K562 (cell line): ENCODE measurements around the gene RRAS.

Experiments
- ATF7 ChIP-seq: fragments of 450-650 bp; IDR thresholded peaks from 2 replicates; pipeline ENCODE4 v1.7.1; 2014; ENCODE audit warnings: mild to moderate bottlenecking, moderate library complexity
- CHD1 ChIP-seq: fragments of 200-600 bp; sonication (generic); IDR thresholded peaks from one replicate; pipeline ENCODE4 v1.6.1; 2012; ENCODE audit warnings: mild to moderate bottlenecking, moderate library complexity, low read length, inconsistent platforms
- JUND ChIP-seq, 2 experiments: IDR thresholded peaks; 2 replicates in 1 of 2; 3 replicates in 1 of 2; pipeline ENCODE4 v1.6.1; 2011; ENCODE audit warnings: borderline replicate concordance in 2 of 2, low read depth in 2 of 2, low read length in 2 of 2, improper control_type of control experiment in 1 of 2, missing biosample characterization in 1 of 2, missing genetic modification characterization in 1 of 2, missing genetic modification reagents in 1 of 2
- KLF1 ChIP-seq: fragments of 450-650 bp; IDR thresholded peaks from 2 replicates; pipeline ENCODE4 v1.6.1; 2016; ENCODE audit warnings: missing genetic modification characterization, missing compliant biosample characterization
- NCOA1 ChIP-seq: fragments of 450-650 bp; IDR thresholded peaks from 2 replicates; pipeline ENCODE4 v1.6.1; 2016; ENCODE audit warnings: low read depth
- NR2C2 ChIP-seq, 2 experiments: fragments of 200-800 bp in 1 of 2; sonication (Bioruptor generic) in 1 of 2; sonication (generic) in 1 of 2; formaldehyde crosslinking in 1 of 2; IDR thresholded peaks; 2 replicates each; pipeline versions ENCODE4 v1.6.1 to v1.8.0; 2016 to 2022; ENCODE audit warnings: mild to moderate bottlenecking in 1 of 2, missing compliant biosample characterization in 1 of 2, missing genetic modification characterization in 1 of 2, missing genetic modification reagents in 1 of 2
- POLR2A ChIP-seq: fragments of 450-650 bp; conservative IDR thresholded peaks from 2 replicates; pipeline ENCODE4 v1.6.1; 2016
- RFX5 ChIP-seq: IDR thresholded peaks from 2 replicates; pipeline ENCODE4 v1.6.1; 2011; ENCODE audit warnings: low read depth, mild to moderate bottlenecking, improper control_type of control experiment, low read length
- STAT5B ChIP-seq: fragments of 250-450 bp; sonication (Bioruptor Pico); IDR thresholded peaks from 2 replicates; pipeline ENCODE4 v1.8.0; 2021; ENCODE audit warnings: mild to moderate bottlenecking, inconsistent platforms
- ZNF140 ChIP-seq: fragments of 250-450 bp; sonication (Bioruptor Pico); IDR thresholded peaks from 2 replicates; pipeline ENCODE4 v1.8.0; 2021; ENCODE audit warnings: moderate library complexity, mild to moderate bottlenecking, inconsistent platforms
- TF ChIP-seq, protein P1 (sequence below), 3 experiments: IDR thresholded peaks in 2 of 3; conservative IDR thresholded peaks in 1 of 3; 2 replicates each; pipeline ENCODE4 v1.5.1; 2011 to 2012; ENCODE audit warnings: low read length in 3 of 3, mild to moderate bottlenecking in 3 of 3, control low read depth in 2 of 3, improper control_type of control experiment in 1 of 3, inconsistent platforms in 1 of 3, low read depth in 1 of 3, mixed read lengths in 1 of 3, moderate library complexity in 1 of 3; ENCODE audit not compliant: insufficient read depth in 2 of 3
- TF ChIP-seq, protein P2 (sequence below): fragments of 250-450 bp; sonication (Bioruptor Pico); IDR thresholded peaks from 2 replicates; pipeline ENCODE4 v1.4.0; 2020; ENCODE audit warnings: borderline replicate concordance
- TF ChIP-seq, protein P3 (sequence below): fragments of 250-450 bp; sonication (Bioruptor Pico); IDR thresholded peaks from 2 replicates; pipeline ENCODE4 v1.8.0; 2021; ENCODE audit warnings: moderate library complexity, mild to moderate bottlenecking, inconsistent platforms
- TF ChIP-seq, protein P4 (sequence below): fragments of 450-650 bp; IDR thresholded peaks from 2 replicates; pipeline ENCODE4 v1.6.1; 2016; ENCODE audit warnings: mild to moderate bottlenecking

DNA sequence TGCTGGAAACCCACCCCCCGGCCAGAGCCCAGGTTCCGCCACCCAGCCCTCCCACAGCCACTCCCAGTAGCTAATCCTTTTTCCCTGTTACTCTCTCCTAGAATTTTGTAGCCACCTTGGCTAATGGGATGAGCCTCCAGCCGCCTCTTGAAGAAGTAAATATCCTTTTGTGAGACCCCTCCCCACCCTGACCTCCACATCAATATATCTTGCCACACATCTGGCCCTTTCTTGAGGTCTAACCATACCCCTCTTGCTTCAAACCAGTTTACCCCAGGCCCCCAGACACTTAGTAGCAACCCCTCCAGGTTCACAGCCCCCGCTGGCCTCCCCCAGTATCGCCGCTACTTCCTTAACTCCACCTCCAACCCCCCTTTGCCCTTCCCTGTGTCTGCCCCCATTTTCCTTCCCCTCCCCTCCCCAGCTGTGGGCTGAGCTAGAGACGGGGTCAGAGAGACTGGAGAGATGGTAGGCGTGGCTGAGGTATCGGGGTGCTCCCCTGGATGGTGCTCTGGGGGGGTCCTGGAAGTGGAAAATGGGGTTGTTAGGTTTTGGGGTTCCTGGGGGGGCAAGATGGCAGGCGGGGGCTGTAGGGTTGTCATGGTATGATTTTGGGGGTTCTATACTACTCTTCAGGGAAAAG is 39.9 kb upstream of the RRAS start:
- TF ChIP-seq, protein P1, sequence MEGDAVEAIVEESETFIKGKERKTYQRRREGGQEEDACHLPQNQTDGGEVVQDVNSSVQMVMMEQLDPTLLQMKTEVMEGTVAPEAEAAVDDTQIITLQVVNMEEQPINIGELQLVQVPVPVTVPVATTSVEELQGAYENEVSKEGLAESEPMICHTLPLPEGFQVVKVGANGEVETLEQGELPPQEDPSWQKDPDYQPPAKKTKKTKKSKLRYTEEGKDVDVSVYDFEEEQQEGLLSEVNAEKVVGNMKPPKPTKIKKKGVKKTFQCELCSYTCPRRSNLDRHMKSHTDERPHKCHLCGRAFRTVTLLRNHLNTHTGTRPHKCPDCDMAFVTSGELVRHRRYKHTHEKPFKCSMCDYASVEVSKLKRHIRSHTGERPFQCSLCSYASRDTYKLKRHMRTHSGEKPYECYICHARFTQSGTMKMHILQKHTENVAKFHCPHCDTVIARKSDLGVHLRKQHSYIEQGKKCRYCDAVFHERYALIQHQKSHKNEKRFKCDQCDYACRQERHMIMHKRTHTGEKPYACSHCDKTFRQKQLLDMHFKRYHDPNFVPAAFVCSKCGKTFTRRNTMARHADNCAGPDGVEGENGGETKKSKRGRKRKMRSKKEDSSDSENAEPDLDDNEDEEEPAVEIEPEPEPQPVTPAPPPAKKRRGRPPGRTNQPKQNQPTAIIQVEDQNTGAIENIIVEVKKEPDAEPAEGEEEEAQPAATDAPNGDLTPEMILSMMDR (IDR thresholded peaks at IDR 0.05 in 2 of 3, conservative IDR thresholded peaks at IDR 0.05 in 1 of 3; ENCODE audit: insufficient read depth in 2 of 3, low read depth in 1 of 3, low read length in 3 of 3), result no peak
- TF ChIP-seq NCOA1 (no peak), ZNF140 (CRISPR knock-in tag) (no peak), ATF7 (no peak), NR2C2 (CRISPR knock-in tag; IDR thresholded peaks at IDR 0.05) (no peak), NR2C2 (tag; IDR thresholded peaks at IDR 0.05) (no peak), STAT5B (no peak), KLF1 (tag) (no peak), RFX5 (no peak), JUND (IDR thresholded peaks at IDR 0.05; ENCODE audit: borderline replicate concordance, low read depth, low read length) (no peak), JUND (tag; IDR thresholded peaks at IDR 0.05; ENCODE audit: borderline replicate concordance, low read depth, low read length) (no peak), CHD1 (no peak), POLR2A (no peak; the same call in 1 of the 2 replicates)
- TF ChIP-seq, protein P2, sequence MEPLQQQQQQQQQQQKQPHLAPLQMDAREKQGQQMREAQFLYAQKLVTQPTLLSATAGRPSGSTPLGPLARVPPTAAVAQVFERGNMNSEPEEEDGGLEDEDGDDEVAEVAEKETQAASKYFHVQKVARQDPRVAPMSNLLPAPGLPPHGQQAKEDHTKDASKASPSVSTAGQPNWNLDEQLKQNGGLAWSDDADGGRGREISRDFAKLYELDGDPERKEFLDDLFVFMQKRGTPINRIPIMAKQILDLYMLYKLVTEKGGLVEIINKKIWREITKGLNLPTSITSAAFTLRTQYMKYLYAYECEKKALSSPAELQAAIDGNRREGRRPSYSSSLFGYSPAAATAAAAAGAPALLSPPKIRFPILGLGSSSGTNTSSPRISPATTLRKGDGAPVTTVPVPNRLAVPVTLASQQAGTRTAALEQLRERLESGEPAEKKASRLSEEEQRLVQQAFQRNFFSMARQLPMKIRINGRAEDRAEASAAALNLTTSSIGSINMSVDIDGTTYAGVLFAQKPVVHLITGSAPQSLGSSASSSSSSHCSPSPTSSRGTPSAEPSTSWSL (CRISPR knock-in tag), result no peak
- TF ChIP-seq, protein P3, sequence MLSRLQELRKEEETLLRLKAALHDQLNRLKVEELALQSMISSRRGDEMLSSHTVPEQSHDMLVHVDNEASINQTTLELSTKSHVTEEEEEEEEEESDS (CRISPR knock-in tag), result no peak
- TF ChIP-seq, protein P4, sequence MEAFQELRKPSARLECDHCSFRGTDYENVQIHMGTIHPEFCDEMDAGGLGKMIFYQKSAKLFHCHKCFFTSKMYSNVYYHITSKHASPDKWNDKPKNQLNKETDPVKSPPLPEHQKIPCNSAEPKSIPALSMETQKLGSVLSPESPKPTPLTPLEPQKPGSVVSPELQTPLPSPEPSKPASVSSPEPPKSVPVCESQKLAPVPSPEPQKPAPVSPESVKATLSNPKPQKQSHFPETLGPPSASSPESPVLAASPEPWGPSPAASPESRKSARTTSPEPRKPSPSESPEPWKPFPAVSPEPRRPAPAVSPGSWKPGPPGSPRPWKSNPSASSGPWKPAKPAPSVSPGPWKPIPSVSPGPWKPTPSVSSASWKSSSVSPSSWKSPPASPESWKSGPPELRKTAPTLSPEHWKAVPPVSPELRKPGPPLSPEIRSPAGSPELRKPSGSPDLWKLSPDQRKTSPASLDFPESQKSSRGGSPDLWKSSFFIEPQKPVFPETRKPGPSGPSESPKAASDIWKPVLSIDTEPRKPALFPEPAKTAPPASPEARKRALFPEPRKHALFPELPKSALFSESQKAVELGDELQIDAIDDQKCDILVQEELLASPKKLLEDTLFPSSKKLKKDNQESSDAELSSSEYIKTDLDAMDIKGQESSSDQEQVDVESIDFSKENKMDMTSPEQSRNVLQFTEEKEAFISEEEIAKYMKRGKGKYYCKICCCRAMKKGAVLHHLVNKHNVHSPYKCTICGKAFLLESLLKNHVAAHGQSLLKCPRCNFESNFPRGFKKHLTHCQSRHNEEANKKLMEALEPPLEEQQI, result no peak
